PC-3 (cell line): ENCODE measurements around the gene ADAMTS13. TPM values are rescaled to one million over a fixed set of nuclear protein-coding genes. Genes with fewer than 3 reads are reported as not detected.
"Not testable (repeated sequence)": the region's sequence is repeated elsewhere in the genome, so short reads cannot be mapped to it uniquely, and the experiment has no call there.

Experiments used
- ATAC-seq: fragments of 200-7000 bp; cut with Tn5 transposase; 2 replicates; pipeline ENCODE4 v1.9.1; 2020; ENCODE audit warnings: mild to moderate bottlenecking, moderate library complexity
- BruUV-seq: library from RNA; stranded (reverse); fragments of 400-500 nt; replicated peaks from 2 replicates; lab custom pipeline; 2021; lab: Mats Ljungman, UMichigan
- CTCF ChIA-PET: fragments of 300-600 bp; sonication (Branson Sonifier 250); formaldehyde crosslinking; loops from one replicate; lab custom pipeline; 2022; ENCODE audit warnings: antibody characterized with exemption; lab: Charles Lee
- POLR2A ChIA-PET: fragments of 300-600 bp; sonication (Branson Sonifier 250); formaldehyde crosslinking; loops from one replicate; lab custom pipeline; 2022; ENCODE audit warnings: antibody characterized with exemption; ENCODE audit not compliant: unreplicated experiment; lab: Charles Lee
- DNase-seq: peaks from one replicate; pipeline ENCODE4 v3.0.0-alpha.2; 2015
- H2AFZ ChIP-seq: fragments of 300-600 bp; sonication (generic); 2 replicates; pipeline ENCODE4 v1.6.0; 2016; ENCODE audit warnings: antibody characterized with exemption, low read length
- H3F3A ChIP-seq: fragments of 300-600 bp; sonication (generic); one replicate; pipeline ENCODE4 v1.6.0; 2017; ENCODE audit warnings: antibody characterized with exemption, low read length, control low read depth, mild to moderate bottlenecking; ENCODE audit not compliant: unreplicated experiment
- H3K27ac ChIP-seq: fragments of 300-600 bp; sonication (generic); 2 replicates; pipeline ENCODE4 v1.5.1; 2016; ENCODE audit warnings: mild to moderate bottlenecking, low read length
- H3K27me3 ChIP-seq: fragments of 300-600 bp; sonication (generic); 2 replicates; pipeline ENCODE4 v1.6.1; 2016; ENCODE audit warnings: low read length, mixed read lengths
- H3K36me3 ChIP-seq: fragments of 300-600 bp; sonication (generic); 2 replicates; pipeline ENCODE4 v1.6.1; 2016; ENCODE audit warnings: low read depth, mixed run types, low read length, mixed read lengths
- H3K4me1 ChIP-seq: fragments of 300-600 bp; sonication (generic); 2 replicates; pipeline ENCODE4 v1.5.1; 2016; ENCODE audit warnings: low read length; ENCODE audit not compliant: insufficient read depth
- H3K4me2 ChIP-seq: fragments of 300-600 bp; sonication (generic); 2 replicates; pipeline ENCODE4 v1.6.0; 2016; ENCODE audit warnings: low read length
- H3K4me3 ChIP-seq: fragments of 300-600 bp; sonication (generic); 2 replicates; pipeline ENCODE4 v1.5.1; 2016; ENCODE audit warnings: mild to moderate bottlenecking, low read length, mixed read lengths
- H3K79me2 ChIP-seq: fragments of 300-600 bp; sonication (generic); 2 replicates; pipeline ENCODE4 v1.6.1; 2017; ENCODE audit warnings: low read length, mixed read lengths
- H3K9ac ChIP-seq: fragments of 300-600 bp; sonication (generic); 2 replicates; pipeline ENCODE4 v1.6.0; 2016; ENCODE audit warnings: mild to moderate bottlenecking, low read length
- H3K9me2 ChIP-seq: fragments of 300-600 bp; sonication (generic); replicated peaks from 2 replicates; pipeline ENCODE4 v1.6.1; 2016; ENCODE audit warnings: mixed run types, low read length, mixed read lengths
- H3K9me3 ChIP-seq: fragments of 300-600 bp; sonication (generic); 2 replicates; pipeline ENCODE4 v1.6.1; 2016; ENCODE audit warnings: low read length, mixed read lengths
- H4K20me1 ChIP-seq: fragments of 300-600 bp; sonication (generic); 2 replicates; pipeline ENCODE4 v1.6.1; 2016; ENCODE audit warnings: low read length, mixed read lengths
- CTCF ChIP-seq: fragments of 300-600 bp; sonication (generic); conservative IDR thresholded peaks from 2 replicates; pipeline ENCODE4 v1.5.1; 2017; ENCODE audit warnings: antibody characterized with exemption, low read depth, mild to moderate bottlenecking, low read length
- EZH2 ChIP-seq: fragments of 300-600 bp; sonication (generic); IDR thresholded peaks from one replicate; pipeline ENCODE4 v1.6.1; 2017; ENCODE audit warnings: antibody characterized with exemption, mild to moderate bottlenecking, low read length; ENCODE audit not compliant: unreplicated experiment
- EZH2phosphoT487 ChIP-seq: fragments of 300-600 bp; sonication (generic); IDR thresholded peaks from 2 replicates; pipeline ENCODE4 v1.6.1; 2018; ENCODE audit warnings: mild to moderate bottlenecking, antibody characterized with exemption, low read length, borderline replicate concordance
- intact Hi-C: fragments of 100-400 bp; cut with micrococcal nuclease; formaldehyde crosslinking; loops from 2 replicates; pipeline ENCODE4 v1.9.0; 2023
- total RNA-seq: library from RNA; depleted of rRNA; stranded (reverse); fragments of >200 nt; gene quantifications from 2 replicates; pipeline ENCODE4 v1.2.3, GENCODE V29; 2014

The ADAMTS13 gene
- total RNA-seq, 1 experiment from 2014 or later: 0.95 TPM

- H3K27ac ChIP-seq: peak overlapping the region; percentile 26; the same call in 1 of the 2 replicates
- intact Hi-C loops: no loop called here
- no TSS peak for BruUV-seq
- no peak for TF ChIP-seq EZH2phosphoT487
- no peak for TF ChIP-seq EZH2
- no peak; the same call in 1 of the 2 replicates for TF ChIP-seq CTCF
- H3K36me3 ChIP-seq: no peaks in the 10 kb centered on the region
- peak overlapping the region; percentile 93 for H3K4me2 ChIP-seq
- no peaks in the 10 kb centered on the region for H3K9me3 ChIP-seq
- peak overlapping the region; percentile 78 for H3K4me3 ChIP-seq
- no peak for DNase-seq
- peaks cover 7% of the 10 kb centered on the region; the same call in 1 of the 2 replicates for H3K4me1 ChIP-seq
- peaks cover 55% of the 10 kb centered on the region for H3K79me2 ChIP-seq
- no peak overlapping the region for H2AFZ ChIP-seq
- CTCF ChIA-PET: no interaction called here
- H3K27me3 ChIP-seq: no peaks in the 10 kb centered on the region
- H3K9ac ChIP-seq: peak overlapping the region; percentile 90
- POLR2A ChIA-PET: no interaction called here
- no peaks in the 10 kb centered on the region for H3F3A ChIP-seq
- ATAC-seq: peak; percentile 16
- H4K20me1 ChIP-seq: peaks cover 17% of the 10 kb centered on the region; the same call in 1 of the 2 replicates
- H3K9me2 ChIP-seq: no peaks in the 10 kb centered on the region
Observed at GRCh38 chr9:133375116-133375723, 46.9 kb upstream of the ADAMTS13 start.

- DNase-seq: peak; percentile 92
- H3K36me3 ChIP-seq: no peaks in the 10 kb centered on the region
- no peaks in the 10 kb centered on the region for H3K9me3 ChIP-seq
- peak within 1 kb of the TSS; percentile 93 for H3K4me2 ChIP-seq
- H4K20me1 ChIP-seq: peaks cover 17% of the 10 kb centered on the region; the same call in 1 of the 2 replicates
- peak; percentile 89 for ATAC-seq
- POLR2A ChIA-PET: interaction anchor here (0.5 kb wide), 1 partner anchor 20 kb away, joined by 5 read pairs; no protein-coding TSS in a partner anchor
- intact Hi-C loops: no loop called here
- H3K9me2 ChIP-seq: no peaks in the 10 kb centered on the region
- H3K27ac ChIP-seq: peak within 1 kb of the TSS; percentile 26; the same call in 1 of the 2 replicates
- BruUV-seq: no TSS peak
- H3K9ac ChIP-seq: peak within 1 kb of the TSS; percentile 90
- CTCF ChIA-PET: no interaction called here
- TF ChIP-seq EZH2phosphoT487 (no peak), CTCF (no peak), EZH2 (no peak)
- H3K4me3 ChIP-seq: peak within 1 kb of the TSS; percentile 78
- peak within 1 kb of the TSS; percentile 85 for H2AFZ ChIP-seq
- H3K4me1 ChIP-seq: peaks cover 7% of the 10 kb centered on the region; the same call in 1 of the 2 replicates
- no peaks in the 10 kb centered on the region for H3K27me3 ChIP-seq
- H3K79me2 ChIP-seq: peaks cover 47% of the 10 kb centered on the region
- no peaks in the 10 kb centered on the region for H3F3A ChIP-seq
Observed at GRCh38 chr9:133375724-133376654, 46.2 kb upstream of the ADAMTS13 start, which contains the start of the genes STKLD1 and SURF4. TSS of gene STKLD1 (plus strand) at chr9:133376366. CDS start at chr9:133376474, 108 bp downstream. TSS of gene SURF4 (minus strand) at chr9:133376060. CDS start at chr9:133375969, 91 bp downstream.

GRCh38 chr9:133377280-133377679 is 44.9 kb upstream of the ADAMTS13 start:
- H3K4me1 ChIP-seq, H3K27ac ChIP-seq, POLR2A ChIA-PET, H2AFZ ChIP-seq, H3K36me3 ChIP-seq, BruUV-seq, H4K20me1 ChIP-seq, H3K9ac ChIP-seq, H3K27me3 ChIP-seq, H3F3A ChIP-seq, H3K4me3 ChIP-seq, H3K9me3 ChIP-seq, intact Hi-C loops, DNase-seq, H3K9me2 ChIP-seq, ATAC-seq, CTCF ChIA-PET: not testable (repeated sequence)
- Histone ChIP-seq H3K4me2 (0 out of 2 replicates have a peak overlapping the region, but pooled peaks have one; percentile 91), H3K79me2 (peaks cover 34% of the 10 kb centered on the region)
